ENCODE results near the gene ATOH1. TPM values are rescaled to one million over a fixed set of nuclear protein-coding genes. Genes with fewer than 3 reads are reported as not detected.

ATOH1 gene
- total and polyA plus RNA-seq, 2 of the 4 experiments (the other 2 are of a cell fraction) = not detected

- no peak for ATAC-seq (ENCODE audit: low read depth)
- no peak overlapping the region for H3K56ac ChIP-seq (ENCODE audit: extremely low read depth, insufficient read depth, low read length)
- no peak for TF ChIP-seq BHLHE40 (IDR thresholded peaks at IDR 0.05; ENCODE audit: low read depth, low read length)
- no peak for TF ChIP-seq CTCF (conservative IDR thresholded peaks at IDR 0.05; ENCODE audit: low read depth, low read length)
- no peak for TF ChIP-seq POLR2A (IDR thresholded peaks at IDR 0.05; ENCODE audit: low read depth, low read length)
- TF ChIP-seq RAD21 (IDR thresholded peaks at IDR 0.05; ENCODE audit: low read length) = no peak
- TF ChIP-seq MAZ (IDR thresholded peaks at IDR 0.05; ENCODE audit: borderline replicate concordance, low read depth, low read length) = no peak
- TF ChIP-seq CEBPB (IDR thresholded peaks at IDR 0.05; ENCODE audit: low read depth, low read length) = no peak
- TF ChIP-seq NFE2L2 (IDR thresholded peaks at IDR 0.05; ENCODE audit: low read depth, low read length) = no peak
- no peak for TF ChIP-seq RCOR1 (IDR thresholded peaks at IDR 0.05; ENCODE audit: insufficient replicate concordance, low read length)
- TF ChIP-seq MAFK (IDR thresholded peaks at IDR 0.05; ENCODE audit: low read depth, low read length) = no peak
- H3K79me1 ChIP-seq (ENCODE audit: low read depth in 1 of 2, low read length in 2 of 2) = no peaks in the 10 kb centered on the region
- no peak overlapping the region for H2AK5ac ChIP-seq (ENCODE audit: low read depth, low read length)
- no peak overlapping the region for H2BK5ac ChIP-seq (ENCODE audit: low read depth, low read length, poor library complexity, severe bottlenecking)
- no peak overlapping the region for H3K9ac ChIP-seq (ENCODE audit: low read depth, low read length)
- no peak overlapping the region for H2AK9ac ChIP-seq (replicated peaks; ENCODE audit: low read depth, low read length, poor library complexity)
- no peak overlapping the region for H4K91ac ChIP-seq (ENCODE audit: insufficient read depth, low read depth, low read length)
- no peaks in the 10 kb centered on the region for H3K4me1 ChIP-seq (ENCODE audit: control insufficient read depth, insufficient read depth, low read length)
- in situ Hi-C loops (cut with MboI; ENCODE audit: low sequenced_read_pairs) (no loop called here), dilution Hi-C loops (cut with HindIII; ENCODE audit: low sequenced_read_pairs, unreplicated experiment) (no loop called here), intact Hi-C loops (cut with micrococcal nuclease) (no loop called here)
- no peak overlapping the region for H3K4me3 ChIP-seq (ENCODE audit: insufficient read depth, low read depth, low read length)
- H3K4me2 ChIP-seq (ENCODE audit: low read depth, low read length) = no peak overlapping the region
- no peak overlapping the region for H3K14ac ChIP-seq (replicated peaks; ENCODE audit: low read depth, low read length)
- no peak for DNase-seq
- H3K18ac ChIP-seq (ENCODE audit: low read depth, low read length) = no peak overlapping the region
- no peaks in the 10 kb centered on the region for H3K36me3 ChIP-seq (ENCODE audit: control insufficient read depth, insufficient read depth, low read length)
- no peak overlapping the region for H2AFZ ChIP-seq (replicated peaks; ENCODE audit: low read length, poor library complexity)
- no peak overlapping the region for H4K8ac ChIP-seq (ENCODE audit: low read depth in 2 of 2, low read length in 2 of 2)
- BruUV-seq (replicated peaks) = no TSS peak
- no peak overlapping the region for H3K23ac ChIP-seq (ENCODE audit: low read depth, low read length)
- no peak overlapping the region for H2BK15ac ChIP-seq (ENCODE audit: low read depth, low read length)
- H4K20me1 ChIP-seq (ENCODE audit: insufficient read depth, low read length) = no peaks in the 10 kb centered on the region
- no peak overlapping the region for H3K4ac ChIP-seq (ENCODE audit: low read depth, low read length)
- CTCF ChIA-PET = no interaction called here
- no peak overlapping the region for H4K5ac ChIP-seq (ENCODE audit: low read depth, low read length)
- 80% methylated on average over 1 of the region's 2 CpGs; no CpG with 5 or more reads in 1 of the 2 experiments for WGBS, 2 experiments (ENCODE audit: extremely low coverage in 2 of 2, insufficient read length in 1 of 2)
- H3K27ac ChIP-seq (ENCODE audit: insufficient read depth, low read length) = no peak overlapping the region
- no peak overlapping the region for H2BK120ac ChIP-seq (ENCODE audit: low read depth, low read length)
- no peaks in the 10 kb centered on the region for H3K9me3 ChIP-seq (ENCODE audit: control insufficient read depth, insufficient read depth, low read length)
- H3K9me1 ChIP-seq (ENCODE audit: insufficient read depth, low read length) = no peaks in the 10 kb centered on the region
- H2BK20ac ChIP-seq (ENCODE audit: low read depth, low read length) = no peak overlapping the region
- POLR2A ChIA-PET (ENCODE audit: unreplicated experiment) = no interaction called here
- H3K27me3 ChIP-seq (ENCODE audit: control insufficient read depth, insufficient read depth, low read length) = no peaks in the 10 kb centered on the region
These were observed 37.1 kb downstream of the ATOH1 start for GRCh38 chr4:93865650-93866049.

Data from IMR-90 (cell line).